GM23338 (cell line): ENCODE measurements around the gene GALR2. TPM values are rescaled to one million over a fixed set of nuclear protein-coding genes. Genes with fewer than 3 reads are reported as not detected.
"Not testable (repeated sequence)": the region's sequence is repeated elsewhere in the genome, so short reads cannot be mapped to it uniquely, and the experiment has no call there.

Experiments used
- ATAC-seq: fragments of 200-7000 bp; cut with Tn5 transposase; 3 replicates; pipeline ENCODE4 v1.9.1; 2020
- DNase-seq: peaks from one replicate; pipeline ENCODE4 v3.0.0-alpha.2; 2015; ENCODE audit warnings: low spot score
- H2AFZ ChIP-seq: fragments of 200-600 bp; sonication (generic); 2 replicates; pipeline ENCODE4 v1.8.0; 2016; ENCODE audit warnings: antibody characterized with exemption, mild to moderate bottlenecking, moderate library complexity
- H3F3A ChIP-seq: fragments of 200-600 bp; sonication (generic); replicated peaks from 2 replicates; pipeline ENCODE4 v1.8.0; 2017; ENCODE audit warnings: antibody characterized with exemption, mixed run types, low read depth
- H3K27ac ChIP-seq: fragments of 200-600 bp; sonication (generic); 2 replicates; pipeline ENCODE4 v1.6.1; 2016; ENCODE audit warnings: low read depth
- H3K27me3 ChIP-seq: fragments of 200-600 bp; sonication (generic); 2 replicates; pipeline ENCODE4 v1.8.0; 2016; ENCODE audit warnings: mild to moderate bottlenecking, mixed run types, moderate library complexity; ENCODE audit not compliant: insufficient read depth
- H3K36me3 ChIP-seq: fragments of 200-600 bp; sonication (generic); 2 replicates; pipeline ENCODE4 v1.8.0; 2016; ENCODE audit warnings: mild to moderate bottlenecking; ENCODE audit not compliant: insufficient read depth
- H3K4me1 ChIP-seq: fragments of 200-600 bp; sonication (generic); 2 replicates; pipeline ENCODE4 v1.8.0; 2016; ENCODE audit warnings: mild to moderate bottlenecking, moderate library complexity; ENCODE audit not compliant: insufficient read depth
- H3K4me2 ChIP-seq: fragments of 200-600 bp; sonication (generic); 2 replicates; pipeline ENCODE4 v1.7.1; 2017; ENCODE audit warnings: mixed run types
- H3K4me3 ChIP-seq: fragments of 200-600 bp; sonication (generic); 2 replicates; pipeline ENCODE4 v1.6.1; 2016; ENCODE audit warnings: mixed run types
- H3K79me2 ChIP-seq: fragments of 200-600 bp; sonication (generic); replicated peaks from 2 replicates; pipeline ENCODE4 v1.8.0; 2017; ENCODE audit warnings: mild to moderate bottlenecking; ENCODE audit not compliant: insufficient read depth
- H3K9me2 ChIP-seq: fragments of 200-600 bp; sonication (generic); 2 replicates; pipeline ENCODE4 v1.8.0; 2017; ENCODE audit not compliant: insufficient read depth
- H4K20me1 ChIP-seq: fragments of 200-600 bp; sonication (generic); replicated peaks from 2 replicates; pipeline ENCODE4 v1.8.0; 2017; ENCODE audit warnings: mild to moderate bottlenecking; ENCODE audit not compliant: insufficient read depth
- H3K27ac Mint-ChIP-seq: 2 replicates; pipeline ENCODE4 v1.8.0; 2020; ENCODE audit warnings: inconsistent platforms, mild to moderate bottlenecking, moderate library complexity, mixed read lengths
- H3K27me3 Mint-ChIP-seq: 3 replicates; pipeline ENCODE4 v1.8.0; 2022; ENCODE audit warnings: low read depth, mild to moderate bottlenecking, moderate library complexity, mixed read lengths, inconsistent platforms; ENCODE audit not compliant: insufficient read depth, poor library complexity
- H3K36me3 Mint-ChIP-seq: 3 replicates; pipeline ENCODE4 v1.8.0; 2021; ENCODE audit warnings: low read depth, mild to moderate bottlenecking, inconsistent platforms, moderate library complexity, mixed read lengths
- H3K4me1 Mint-ChIP-seq: 3 replicates; pipeline ENCODE4 v1.8.0; 2020; ENCODE audit warnings: mild to moderate bottlenecking, inconsistent platforms, mixed read lengths
- H3K4me3 Mint-ChIP-seq: 3 replicates; pipeline ENCODE4 v1.8.0; 2021; ENCODE audit warnings: moderate library complexity, mild to moderate bottlenecking, inconsistent platforms, mixed read lengths
- H3K9me3 Mint-ChIP-seq: 3 replicates; pipeline ENCODE4 v1.8.0; 2020; ENCODE audit warnings: moderate library complexity, mild to moderate bottlenecking, inconsistent platforms, mixed read lengths
- CREB1 ChIP-seq: fragments of 250-450 bp; sonication (Bioruptor Pico); IDR thresholded peaks from 2 replicates; pipeline ENCODE4 v1.5.0; 2020; ENCODE audit warnings: low read depth, mild to moderate bottlenecking, moderate library complexity
- JUNB ChIP-seq: IDR thresholded peaks from one replicate; pipeline ENCODE4 v1.6.1; 2016; ENCODE audit warnings: antibody characterized with exemption; ENCODE audit not compliant: unreplicated experiment
- ZNF114 ChIP-seq: fragments of 250-450 bp; sonication (Bioruptor Pico); IDR thresholded peaks from 2 replicates; pipeline ENCODE4 v1.5.0; 2020; ENCODE audit warnings: mild to moderate bottlenecking, moderate library complexity
- ZNF331 ChIP-seq: fragments of 250-450 bp; sonication (Bioruptor Pico); IDR thresholded peaks from 2 replicates; pipeline ENCODE4 v1.5.0; 2020; ENCODE audit warnings: low read depth, mild to moderate bottlenecking, moderate library complexity
- ZNF462 ChIP-seq: fragments of 250-450 bp; sonication (Bioruptor Pico); IDR thresholded peaks from 2 replicates; pipeline ENCODE4 v1.5.0; 2020; ENCODE audit warnings: mild to moderate bottlenecking, moderate library complexity
- polyA plus RNA-seq: library from polyadenylated mRNA; unstranded; fragments of >200 nt; fragmentation: Nextera tagmentation; extraction: Ambion mirVana; gene quantifications from 2 replicates; pipeline ENCODE4 v1.2.1, GENCODE V29; 2016
- total RNA-seq: library from RNA; depleted of rRNA; stranded (reverse); fragments of >200 nt; shearing (Covaris generic); gene quantifications from 2 replicates; pipeline ENCODE4 v1.2.3, GENCODE V29; 2014

Gene GALR2
- total and polyA plus RNA-seq, 2 experiments from 2014 or later: 0.50 to 2.2 TPM

GRCh38 chr17:76042868-76043267 lies 31.7 kb upstream of the GALR2 start:
- Histone ChIP-seq H3F3A (peaks cover 22% of the 10 kb centered on the region; the same call in 1 of the 2 replicates), H3K36me3 (peaks cover 62% of the 10 kb centered on the region)
- H3K27ac ChIP-seq, H3K9me2 ChIP-seq, H3K27ac Mint-ChIP-seq, H3K4me1 ChIP-seq, H2AFZ ChIP-seq, DNase-seq, H4K20me1 ChIP-seq, ATAC-seq, H3K4me2 ChIP-seq, H3K27me3 Mint-ChIP-seq, H3K27me3 ChIP-seq, H3K9me3 Mint-ChIP-seq, H3K79me2 ChIP-seq, H3K4me3 Mint-ChIP-seq, H3K4me3 ChIP-seq: not testable (repeated sequence)
- H3K36me3 Mint-ChIP-seq: peaks cover 83% of the 10 kb centered on the region
- peaks cover 15% of the 10 kb centered on the region for H3K4me1 Mint-ChIP-seq

GRCh38 chr17:76044475-76045007 lies 30.0 kb upstream of the GALR2 start:
- H3K9me3 Mint-ChIP-seq, H3K27me3 ChIP-seq, H3K27ac ChIP-seq, H3K27me3 Mint-ChIP-seq, H3K79me2 ChIP-seq, H3K4me2 ChIP-seq, ATAC-seq, H3K27ac Mint-ChIP-seq, DNase-seq, H3K4me1 ChIP-seq, H4K20me1 ChIP-seq, H3K4me3 ChIP-seq, H3K9me2 ChIP-seq, H3K4me3 Mint-ChIP-seq, H2AFZ ChIP-seq: not testable (repeated sequence)
- Mint-ChIP-seq H3K4me1 (peaks cover 18% of the 10 kb centered on the region), H3K36me3 (peaks cover 84% of the 10 kb centered on the region)
- H3F3A ChIP-seq: peaks cover 12% of the 10 kb centered on the region; the same call in 1 of the 2 replicates
- H3K36me3 ChIP-seq: peaks cover 59% of the 10 kb centered on the region

- no peak for DNase-seq
- H3K4me1 Mint-ChIP-seq: peaks cover 9% of the 10 kb centered on the region
- peaks cover 56% of the 10 kb centered on the region for H3K36me3 ChIP-seq
- H3K27me3 ChIP-seq: no peaks in the 10 kb centered on the region
- H3K4me1 ChIP-seq: peaks cover 9% of the 10 kb centered on the region; the same call in 1 of the 2 replicates
- no peak overlapping the region for H3K4me2 ChIP-seq
- TF ChIP-seq ZNF331 (CRISPR knock-in tag) (no peak), ZNF114 (CRISPR knock-in tag) (no peak), JUNB (no peak), CREB1 (no peak)
- no peak overlapping the region for H3K4me3 ChIP-seq
- no peak overlapping the region for H2AFZ ChIP-seq
- peaks cover 6% of the 10 kb centered on the region for H4K20me1 ChIP-seq
- peaks cover 3% of the 10 kb centered on the region for H3K27me3 Mint-ChIP-seq
- peaks cover 84% of the 10 kb centered on the region for H3K36me3 Mint-ChIP-seq
- H3K79me2 ChIP-seq: 0 out of 2 replicates have a peak, but pooled peaks cover under 1% of the 10 kb centered on the region
- H3K9me3 Mint-ChIP-seq: no peaks in the 10 kb centered on the region
- ATAC-seq: no peak
- no peak overlapping the region for H3K27ac ChIP-seq
- no peaks in the 10 kb centered on the region for H3K9me2 ChIP-seq
- H3K4me3 Mint-ChIP-seq: no peak overlapping the region
- peaks cover 22% of the 10 kb centered on the region; the same call in 1 of the 2 replicates for H3F3A ChIP-seq
- no peak overlapping the region for H3K27ac Mint-ChIP-seq
Observed at GRCh38 chr17:76046064-76046463, 28.5 kb upstream of the GALR2 start.

GRCh38 chr17:76048025-76048605 lies 26.5 kb upstream of the GALR2 start:
- no peaks in the 10 kb centered on the region for H3K9me2 ChIP-seq
- Mint-ChIP-seq H3K27me3 (peaks cover 1% of the 10 kb centered on the region), H3K36me3 (peaks cover 75% of the 10 kb centered on the region), H3K4me1 (peaks cover 5% of the 10 kb centered on the region; the same call in 2 of the 3 replicates), H3K27ac (0 out of 2 replicates have a peak overlapping the region, but pooled peaks have one; percentile 9), H3K4me3 (no peak overlapping the region), H3K9me3 (no peaks in the 10 kb centered on the region)
- peaks cover 9% of the 10 kb centered on the region; the same call in 1 of the 2 replicates for H3K4me1 ChIP-seq
- peaks cover 10% of the 10 kb centered on the region for H4K20me1 ChIP-seq
- peaks cover 21% of the 10 kb centered on the region; the same call in 1 of the 2 replicates for H3F3A ChIP-seq
- no peaks in the 10 kb centered on the region for H3K27me3 ChIP-seq
- H3K36me3 ChIP-seq: peaks cover 53% of the 10 kb centered on the region
- no peak overlapping the region for H3K4me2 ChIP-seq
- no peak for DNase-seq
- no peak for ATAC-seq
- H3K4me3 ChIP-seq: no peak overlapping the region
- H2AFZ ChIP-seq: no peak overlapping the region
- H3K27ac ChIP-seq: peak overlapping the region; percentile 74
- H3K79me2 ChIP-seq: peaks cover 7% of the 10 kb centered on the region; the same call in 1 of the 2 replicates
- TF ChIP-seq ZNF462 (CRISPR knock-in tag): no peak
